22Rv1 (cell line): ENCODE measurements around the gene EHD4.

ENCODE experiments used
- CTCF ChIP-seq: fragments of 450-650 bp; IDR thresholded peaks from 2 replicates; pipeline ENCODE4 v1.5.1; 2017; ENCODE audit warnings: mild to moderate bottlenecking
- ZFX ChIP-seq: fragments of 450-650 bp; IDR thresholded peaks from 2 replicates; pipeline ENCODE4 v1.6.1; 2017; ENCODE audit warnings: antibody characterized with exemption, borderline replicate concordance

- no peak for TF ChIP-seq CTCF
- no peak for TF ChIP-seq ZFX
Observed at GRCh38 chr15:41900526-41901380, 71.6 kb downstream of the EHD4 start.
